NCI-H1930 (cell line): Measurements from ENCODE around the gene RETREG3.
"Not testable (repeated sequence)": the region's sequence is repeated elsewhere in the genome, so short reads cannot be mapped to it uniquely, and the experiment has no call there.

ENCODE experiments used
- DNase-seq, 2 experiments: peaks; one replicate each; lab custom pipeline; 2025; lab: John Stamatoyannopoulos, UW

Gene RETREG3

GRCh38 chr17:42609182-42609813, at the start of gene RETREG3, which contains the start of gene TUBG1:
RETREG3 (minus strand) TSS chr17:42609374; CDS start chr17:42609324, 50 bp downstream.
TUBG1 (plus strand) TSS chr17:42609683; CDS start chr17:42609738, 55 bp downstream.
- DNase-seq, result peak; percentile 97 to 99

GRCh38 chr17:42657824-42658588, 48.8 kb upstream of the RETREG3 start:
- no peak for DNase-seq

GRCh38 chr17:42655528-42655927, 46.4 kb upstream of the RETREG3 start:
- DNase-seq, result no peak

DNA sequence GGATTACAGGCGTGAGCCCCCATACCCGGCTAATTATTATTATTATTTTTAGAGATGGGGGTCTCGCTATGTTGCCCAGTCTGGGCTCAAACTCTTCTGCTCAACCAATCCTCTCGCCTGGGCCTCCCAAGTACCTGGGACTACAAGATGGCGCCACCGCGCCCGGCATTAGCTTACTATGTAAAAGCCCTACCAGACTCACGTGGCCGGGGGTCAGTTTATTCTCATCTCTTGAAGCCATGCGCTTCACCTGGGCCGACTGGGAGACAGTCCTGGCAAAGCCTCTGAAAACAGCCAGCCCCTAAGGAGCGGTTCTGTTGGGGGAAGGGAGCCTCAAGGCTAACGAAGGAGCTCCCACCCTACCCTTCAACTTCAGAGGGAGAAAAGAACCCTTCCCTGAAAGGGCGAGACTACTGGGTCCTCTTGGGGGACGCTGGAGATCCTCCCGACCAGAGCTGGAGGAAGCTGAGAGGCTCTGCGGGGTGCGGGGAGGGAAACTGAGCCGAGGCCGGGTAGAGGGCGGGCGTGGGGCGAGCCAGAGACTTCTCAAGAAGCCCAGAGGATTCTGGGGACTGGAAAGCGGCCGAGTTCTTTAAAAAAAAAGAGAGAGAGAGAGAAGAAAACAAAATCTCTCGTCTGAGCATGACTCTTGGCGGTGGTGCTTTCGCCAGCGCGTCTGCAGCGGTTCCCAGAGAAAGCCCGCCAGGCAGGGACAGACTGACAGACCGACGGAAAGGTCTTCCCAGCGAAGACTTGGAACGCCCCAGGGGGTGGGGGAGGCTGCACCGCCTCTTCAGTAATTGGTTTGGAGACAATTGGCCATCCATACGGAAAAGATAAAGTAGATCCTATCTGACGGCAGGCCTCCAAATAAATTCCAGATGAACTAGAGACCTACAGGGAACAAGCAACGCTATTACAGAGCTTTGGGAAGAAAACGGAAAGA, 44.3 kb upstream of the RETREG3 start:
- DNase-seq, result no peak

DNA sequence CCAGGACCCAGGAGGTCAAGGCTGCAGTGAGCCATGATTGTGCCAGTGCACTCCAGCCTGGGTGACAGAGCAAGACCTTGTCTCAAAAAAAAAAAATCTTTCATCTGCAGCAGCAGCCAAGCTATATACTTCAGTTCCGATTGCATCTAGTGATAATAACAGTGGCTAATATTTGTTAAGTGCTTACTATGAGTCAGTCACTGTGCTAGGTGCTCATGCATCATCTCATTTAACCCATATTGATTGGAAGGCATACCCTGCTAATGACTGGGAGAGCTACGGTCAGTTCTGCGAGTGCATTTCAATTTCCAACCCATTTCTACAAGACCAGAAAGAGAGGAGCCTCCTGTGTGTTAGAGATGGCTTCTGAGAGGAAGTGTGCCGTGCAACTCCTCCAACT, 42.2 kb upstream of the RETREG3 start:
- no peak for DNase-seq

- DNase-seq, result no peak
Observed at GRCh38 chr17:42647778-42648177, 38.6 kb upstream of the RETREG3 start.

GRCh38 chr17:42642336-42642735, 33.2 kb upstream of the RETREG3 start:
- DNase-seq, result no peak

DNA sequence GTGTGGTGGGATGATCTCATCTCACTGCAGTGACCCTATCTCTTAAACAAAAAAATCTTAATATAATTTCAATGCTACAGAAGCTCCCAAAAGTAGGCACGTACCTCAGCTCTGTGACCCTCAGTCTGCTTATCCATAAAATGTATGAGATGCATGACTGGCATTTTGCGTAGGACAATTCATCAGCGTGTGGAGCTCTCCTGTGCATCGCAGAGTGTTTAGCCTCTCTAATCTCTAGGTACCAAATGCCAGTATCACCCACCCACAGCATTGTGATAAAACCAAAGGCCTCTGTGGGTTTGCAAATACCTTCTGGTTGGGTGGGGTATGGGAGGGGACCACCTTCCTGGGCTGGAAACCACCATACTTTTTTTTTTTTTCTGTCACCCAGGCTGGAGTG, 30.9 kb upstream of the RETREG3 start:
- no peak for DNase-seq

GRCh38 chr17:42639525-42640113, 30.4 kb upstream of the RETREG3 start:
- no peak for DNase-seq

DNA sequence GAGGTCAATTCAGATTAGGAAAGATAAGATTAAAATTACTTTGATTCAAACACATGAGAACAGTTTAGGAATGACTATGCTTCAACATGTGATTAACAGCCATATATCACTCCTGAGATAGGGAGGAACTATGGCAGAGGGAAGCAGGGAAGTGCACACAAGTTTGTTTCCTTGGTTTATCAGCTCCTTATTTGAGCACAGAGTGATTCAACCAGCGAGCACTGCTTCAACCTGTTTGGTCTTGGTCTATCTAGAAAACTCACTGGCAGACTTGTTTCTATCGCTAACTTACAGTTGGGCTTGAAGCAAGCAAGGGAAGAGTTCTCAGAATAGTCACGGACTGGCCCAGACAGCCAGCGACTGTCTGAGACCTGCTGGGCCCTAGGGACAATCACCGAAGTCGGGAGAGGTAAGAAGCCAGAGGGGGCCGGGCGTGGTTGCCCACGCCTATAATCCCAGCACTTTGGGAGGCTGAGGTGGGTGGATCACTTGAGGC, 23.8 kb upstream of the RETREG3 start:
- DNase-seq, result no peak

DNA sequence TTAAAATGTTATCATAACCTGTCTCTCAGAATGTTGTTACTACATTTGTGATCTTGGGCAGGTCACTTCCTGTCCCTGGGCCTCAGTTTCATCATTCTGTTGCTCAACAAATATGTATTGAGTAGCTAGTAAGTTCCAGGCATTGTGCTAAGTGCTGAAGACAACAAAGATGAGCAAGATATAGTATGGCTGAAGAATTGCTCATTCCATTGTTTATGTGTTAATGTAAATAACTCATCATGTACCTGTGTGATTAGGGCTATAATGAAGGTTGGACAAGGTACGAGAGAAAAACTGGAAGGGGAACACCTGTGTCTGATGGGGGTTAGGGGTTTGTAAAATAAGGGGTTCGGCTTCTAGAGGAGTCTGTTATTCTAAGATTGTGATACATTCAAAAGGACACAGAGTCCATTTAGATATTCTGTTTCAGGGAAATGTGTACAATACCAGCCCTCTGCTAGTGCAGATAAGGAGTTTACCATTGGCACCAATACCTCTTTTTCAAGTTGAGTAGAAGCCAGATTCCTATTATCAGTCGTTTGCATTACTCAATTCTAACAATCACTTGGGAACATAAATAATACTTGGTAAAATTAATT, 20.3 kb upstream of the RETREG3 start:
- no peak for DNase-seq

- not testable (repeated sequence) for DNase-seq
Observed at GRCh38 chr17:42627032-42627764, 18.0 kb upstream of the RETREG3 start.

DNA sequence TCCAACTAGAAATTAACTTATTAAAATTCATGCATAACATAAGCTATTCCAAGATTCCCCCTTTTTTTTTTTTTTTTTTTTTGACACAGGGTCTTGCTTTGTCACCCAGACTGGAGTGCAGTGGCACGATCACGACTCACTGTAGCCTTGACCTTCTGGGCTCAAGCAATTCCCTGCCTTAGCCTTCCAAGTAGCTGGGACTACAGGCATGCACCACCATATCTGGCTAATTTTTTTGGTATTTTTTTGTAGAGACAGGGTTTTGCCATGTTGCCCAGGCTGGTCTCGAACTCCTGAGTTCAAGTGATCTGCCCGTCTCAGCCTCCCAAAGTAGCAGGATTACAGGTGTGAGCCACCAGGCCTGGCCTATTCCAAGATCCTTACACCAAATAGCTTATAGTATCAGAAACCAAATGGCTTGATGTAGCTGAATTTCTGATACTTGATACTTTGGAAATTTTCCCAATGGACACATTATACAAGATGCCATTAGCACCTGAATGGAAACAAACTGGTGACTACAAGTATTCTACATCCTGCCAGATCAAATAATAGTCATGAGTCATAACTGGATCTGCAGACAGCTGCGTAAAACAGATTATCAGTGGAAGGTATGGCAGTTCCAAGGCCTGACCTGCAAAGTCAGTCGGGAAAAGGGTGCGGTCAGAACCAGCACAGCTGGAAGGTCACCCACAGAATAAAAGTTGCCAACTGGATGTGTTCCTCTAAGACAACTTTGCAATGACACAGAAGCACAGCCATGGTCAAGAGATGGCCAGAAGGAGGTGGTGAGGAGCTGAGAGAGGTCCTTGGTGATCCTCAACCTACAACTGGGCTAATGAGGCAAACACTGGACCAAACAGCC, 14.8 kb upstream of the RETREG3 start:
- no peak for DNase-seq

GRCh38 chr17:42623271-42623670, 14.1 kb upstream of the RETREG3 start:
- no peak for DNase-seq

DNA sequence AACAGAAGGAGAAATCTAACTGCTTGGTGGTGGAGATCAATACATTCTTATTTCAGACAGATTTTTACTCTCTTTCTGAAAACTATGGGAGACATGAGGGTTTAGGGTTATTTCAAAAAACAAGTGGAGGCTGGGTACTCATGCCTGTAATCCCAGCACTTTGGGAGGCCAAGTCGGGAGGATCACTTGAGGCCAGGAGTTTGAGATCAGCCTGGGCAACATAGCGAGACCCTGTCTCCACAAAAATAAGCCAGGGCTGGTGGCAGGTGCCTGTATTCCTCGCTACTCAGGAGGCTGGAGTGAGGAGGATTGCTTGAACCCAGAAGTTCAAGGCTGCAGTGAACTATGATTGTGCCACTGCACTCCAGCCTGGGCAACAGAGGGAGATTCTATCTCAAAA, 12.8 kb upstream of the RETREG3 start:
- DNase-seq, result not testable (repeated sequence)

GRCh38 chr17:42618442-42619150, 9.4 kb upstream of the RETREG3 start:
- no peak for DNase-seq

DNA sequence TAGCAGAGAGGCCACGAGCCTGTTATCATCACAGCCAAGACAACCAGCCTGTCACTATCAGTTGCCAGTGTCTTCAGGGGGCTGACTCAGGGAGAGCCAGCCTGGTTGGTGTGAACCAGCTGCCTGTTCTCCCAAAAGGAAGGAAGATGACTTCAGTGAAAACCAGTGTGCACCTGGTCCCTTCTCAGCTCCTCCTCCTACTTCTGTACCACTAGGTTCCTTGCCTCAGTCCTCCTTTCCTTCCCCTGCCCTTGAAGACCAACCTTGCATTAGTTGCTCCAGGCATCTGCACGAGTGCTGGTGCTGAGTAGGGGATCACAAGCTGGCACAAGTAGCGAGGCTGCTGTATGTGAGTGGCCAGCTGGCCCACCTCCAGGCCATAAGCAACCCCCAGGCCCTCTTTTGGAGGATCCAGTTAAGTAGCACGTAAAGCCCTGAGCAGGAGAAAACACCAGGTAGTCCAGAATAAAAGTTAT, 8.8 kb upstream of the RETREG3 start:
- DNase-seq, result no peak

DNA sequence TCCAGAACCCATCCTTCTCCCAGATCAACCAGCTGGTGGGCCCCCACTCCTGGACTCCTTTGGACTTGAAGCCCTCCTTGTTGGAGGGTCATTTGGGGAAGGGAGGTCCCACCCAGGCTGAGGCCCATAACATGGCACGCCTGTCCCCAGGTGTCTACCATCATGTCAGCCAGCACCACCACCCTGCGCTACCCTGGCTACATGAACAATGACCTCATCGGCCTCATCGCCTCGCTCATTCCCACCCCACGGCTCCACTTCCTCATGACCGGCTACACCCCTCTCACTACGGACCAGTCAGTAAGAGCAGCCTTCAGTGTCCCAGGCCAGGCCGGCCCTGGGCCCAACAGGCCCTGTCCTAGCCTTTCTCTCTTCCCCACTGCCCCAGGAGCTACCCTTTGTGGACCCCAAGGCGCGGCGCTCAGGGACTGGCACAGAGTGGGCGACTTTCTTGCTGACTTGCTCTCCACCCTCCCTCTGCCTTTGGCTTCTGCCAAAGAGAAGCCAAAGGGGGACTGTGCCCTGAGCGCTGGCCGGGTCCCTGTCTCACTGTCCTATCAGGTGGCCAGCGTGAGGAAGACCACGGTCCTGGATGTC, 4.6 kb upstream of the RETREG3 start:
- DNase-seq, result no peak
